GM20000 (cell line): ENCODE data around the gene TLR4.

Experiments
- DNase-seq: peaks from one replicate; pipeline ENCODE4 v3.0.0; 2012; ENCODE audit warnings: low spot score
- CTCF ChIP-seq: IDR thresholded peaks from 2 replicates; pipeline ENCODE4 v1.5.1; 2012; ENCODE audit warnings: mild to moderate bottlenecking, control low read depth; ENCODE audit errors: extremely low read depth, missing control alignments

The TLR4 gene

GRCh38 chr9:117720555-117720954, 16.4 kb downstream of the TLR4 start:
- no peak for DNase-seq
- TF ChIP-seq CTCF: no peak

- no peak for TF ChIP-seq CTCF
- DNase-seq: no peak
These were observed 16.8 kb downstream of the TLR4 start for GRCh38 chr9:117720987-117721386.

GRCh38 chr9:117722108-117722761, 18.0 kb downstream of the TLR4 start:
- no peak for TF ChIP-seq CTCF
- no peak for DNase-seq

- TF ChIP-seq CTCF: no peak
- DNase-seq: no peak
These were observed 19.9 kb downstream of the TLR4 start for GRCh38 chr9:117723986-117724625.

GRCh38 chr9:117725426-117725887, 21.3 kb downstream of the TLR4 start:
- no peak for DNase-seq
- no peak for TF ChIP-seq CTCF

- DNase-seq: no peak
- no peak for TF ChIP-seq CTCF
These were observed 25.2 kb downstream of the TLR4 start for GRCh38 chr9:117729375-117729774.

GRCh38 chr9:117732494-117732893, 28.3 kb downstream of the TLR4 start:
- DNase-seq: no peak
- TF ChIP-seq CTCF: no peak
